Activated effector memory CD4-positive, alpha-beta T cell treated with anti-CD3 and anti-CD28 coated beads, Interleukin-2, amount 50 U/mL, for 16 hours (primary cell): ENCODE results near the gene C1S.

Experiments used
- DNase-seq: peaks from one replicate; pipeline ENCODE4 v3.0.0-alpha.2; 2020

The C1S gene

GRCh38 chr12:7107181-7107580, 46.7 kb downstream of the C1S start:
- DNase-seq: peak; percentile 48

DNA sequence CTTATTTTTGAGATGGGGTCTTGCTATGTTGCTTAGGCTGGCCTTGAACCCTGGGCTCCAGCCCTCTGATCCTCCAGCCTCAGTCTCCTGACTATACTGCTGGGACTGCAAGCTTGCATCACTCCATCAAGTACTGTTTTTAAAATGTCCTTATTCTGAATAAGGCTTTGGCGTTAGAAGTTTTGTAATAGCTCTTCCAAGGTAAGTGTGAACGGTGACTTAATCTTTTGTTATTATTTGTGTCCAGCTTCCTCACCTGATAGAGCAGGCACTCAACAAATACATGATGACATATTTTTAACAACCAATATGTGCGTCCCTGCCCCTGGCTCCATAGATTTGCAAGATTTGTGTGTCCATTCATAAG, 47.1 kb downstream of the C1S start:
- no peak for DNase-seq

- DNase-seq: peak; percentile 90
These were observed 47.7 kb downstream of the C1S start for GRCh38 chr12:7108003-7108795.

GRCh38 chr12:7108796-7109571, 48.5 kb downstream of the C1S start, which contains the start of gene C1RL:
TSS of gene C1RL (minus strand) at chr12:7109214. CDS start at chr12:7109180, 34 bp downstream.
- DNase-seq: peak; percentile 95

GRCh38 chr12:7109572-7109920, 49.0 kb downstream of the C1S start:
- no peak for DNase-seq

DNA sequence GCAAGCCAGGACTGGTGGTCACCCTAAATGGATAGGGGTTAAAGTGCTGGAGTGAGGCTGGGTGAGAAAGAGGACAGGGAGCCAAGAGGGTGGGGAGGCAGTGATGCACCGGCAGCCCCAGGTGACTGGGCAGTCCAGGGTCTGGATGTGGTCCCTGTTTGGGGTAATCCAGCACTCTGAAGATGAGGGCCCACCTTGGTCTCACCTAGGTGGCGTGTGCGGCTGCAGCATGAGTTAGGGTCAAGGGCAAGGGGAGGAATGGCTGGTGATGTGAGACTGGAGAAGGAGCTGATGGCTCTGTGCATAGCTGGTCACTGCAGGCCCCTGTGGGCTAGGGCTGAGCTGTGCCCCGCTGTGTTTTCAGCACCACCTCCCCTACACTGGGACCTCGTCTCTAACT, 50.1 kb downstream of the C1S start:
- no peak for DNase-seq

DNA sequence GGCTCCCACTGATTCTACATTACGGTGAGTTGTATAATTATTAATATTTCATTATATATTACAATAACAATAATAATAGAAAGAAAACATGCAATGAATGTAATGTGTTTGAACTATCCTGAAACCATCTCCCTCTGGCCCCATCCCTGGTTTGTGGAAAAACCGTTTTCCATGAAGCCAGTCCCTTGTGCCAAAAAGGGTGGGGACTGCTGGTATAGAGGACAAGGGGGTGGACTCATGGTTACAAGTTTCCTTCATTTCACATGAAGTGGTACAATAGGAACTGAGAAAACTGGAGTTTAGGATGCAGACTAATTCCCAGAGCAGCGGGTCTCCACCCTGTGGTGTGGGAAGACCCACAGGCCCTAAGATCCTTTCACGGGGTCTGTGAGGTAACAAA, 51.5 kb downstream of the C1S start:
- DNase-seq: no peak

DNA sequence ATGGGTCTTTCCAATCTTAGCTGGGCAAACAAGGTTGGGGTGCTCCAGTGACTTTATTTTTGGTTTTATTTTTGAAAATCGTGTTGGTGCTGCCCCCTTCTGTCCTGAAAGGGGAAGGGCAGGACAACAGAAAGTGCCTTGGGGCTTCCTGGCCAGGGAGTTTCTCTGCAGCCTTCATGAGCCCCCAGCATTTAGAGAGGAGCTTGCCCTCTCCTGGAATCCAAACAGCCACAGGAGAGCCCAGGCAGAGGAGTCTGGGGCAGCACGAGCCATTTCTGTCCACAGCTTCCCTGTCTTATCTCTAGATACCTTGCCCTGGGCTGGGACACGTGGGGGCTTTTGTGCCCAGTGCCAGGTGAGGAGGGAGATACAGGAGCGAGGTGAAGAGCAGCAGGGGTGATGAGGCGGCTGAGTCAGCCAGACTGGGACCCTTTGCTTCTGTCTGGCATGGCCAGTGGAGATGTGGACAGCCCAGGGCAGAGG, 52.9 kb downstream of the C1S start:
- DNase-seq: peak; percentile 73

GRCh38 chr12:7114008-7114407, 53.5 kb downstream of the C1S start:
- peak; percentile 60 for DNase-seq

- no peak for DNase-seq
These were observed 54.3 kb downstream of the C1S start for GRCh38 chr12:7114851-7115250.

DNA sequence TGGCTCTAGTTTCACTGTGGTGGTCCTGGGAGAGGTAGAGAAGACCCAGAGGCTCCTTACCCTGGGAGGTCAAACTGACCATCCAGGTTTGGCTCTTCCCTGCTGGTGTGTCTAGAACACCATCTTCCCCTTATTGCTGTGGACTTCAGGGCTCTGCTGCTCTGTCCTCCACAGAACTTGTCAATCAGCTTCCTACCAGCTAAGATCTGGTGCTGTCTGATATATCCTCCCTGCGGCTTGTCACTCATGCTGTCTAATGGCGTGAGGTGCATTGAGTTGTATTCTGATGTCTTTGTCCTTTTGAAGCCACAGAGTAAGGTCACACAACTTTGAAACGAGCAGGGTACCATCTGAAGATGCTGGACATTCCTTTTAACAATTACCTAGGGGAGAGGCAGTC, 55.7 kb downstream of the C1S start:
- DNase-seq: peak; percentile 10

DNA sequence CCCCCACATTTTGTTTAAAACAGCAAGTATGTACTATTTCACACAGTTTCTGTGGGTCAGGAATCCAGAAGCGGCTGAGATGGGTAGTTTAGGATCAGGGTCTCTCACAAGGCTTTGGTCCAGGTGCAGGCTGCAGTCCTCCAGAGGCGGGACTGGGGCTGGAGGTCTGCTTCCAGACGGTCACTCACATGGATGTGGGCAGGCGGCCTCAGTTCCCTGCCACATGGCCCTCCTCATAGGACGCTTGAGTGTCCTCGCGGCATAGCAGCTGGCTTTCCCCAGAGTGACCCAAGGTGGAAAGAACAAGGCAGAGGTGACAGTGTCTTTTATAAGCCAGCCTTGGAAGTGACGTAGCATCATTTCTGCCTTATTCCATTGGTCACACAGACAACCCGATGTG, 56.4 kb downstream of the C1S start:
- peak; percentile 50 for DNase-seq

GRCh38 chr12:7117670-7118069, 57.2 kb downstream of the C1S start:
- peak; percentile 25 for DNase-seq

GRCh38 chr12:7118881-7119280, 58.4 kb downstream of the C1S start:
- peak; percentile 22 for DNase-seq

- no peak for DNase-seq
These were observed 59.6 kb downstream of the C1S start for GRCh38 chr12:7120166-7120565.
